Kidney (tissue), 14 donors: ENCODE measurements around the gene BCL6. TPM values are rescaled to one million over a fixed set of nuclear protein-coding genes. Genes with fewer than 3 reads are reported as not detected.
A peak's percentile ranks its signal among the peaks of the same experiment; 100 is the strongest.

ENCODE experiments used
- DNase-seq, 5 donors: peaks; one replicate each; pipeline ENCODE4 v3.0.0-alpha.2; 2013 to 2020
- FAIRE-seq: peaks from 2 replicates; lab custom pipeline; 2012; peaks lifted over from hg19 to GRCh38; lab: Jason Lieb, UNC
- H3K27ac ChIP-seq, 2 donors: one replicate each; pipeline ENCODE4 v1.7.0; 2013; ENCODE audit warnings: low read depth in 2 of 2, low read length in 2 of 2, inconsistent platforms in 1 of 2
- H3K27me3 ChIP-seq: one replicate; pipeline ENCODE4 v1.7.1; 2013; ENCODE audit warnings: low read length, inconsistent platforms; ENCODE audit not compliant: control insufficient read depth, insufficient read depth
- H3K36me3 ChIP-seq, 3 donors: one replicate each; pipeline versions ENCODE4 v1.7.0 to v1.7.1; 2013; ENCODE audit warnings: low read length in 3 of 3, control low read depth in 1 of 3, inconsistent platforms in 1 of 3; ENCODE audit not compliant: insufficient read depth in 3 of 3, control insufficient read depth in 2 of 3
- H3K4me1 ChIP-seq, 3 donors: one replicate each; pipeline versions ENCODE4 v1.7.0 to v1.7.1; 2013; ENCODE audit warnings: low read length in 3 of 3, inconsistent platforms in 1 of 3, low read depth in 1 of 3; ENCODE audit not compliant: control insufficient read depth in 2 of 3, insufficient read depth in 2 of 3
- H3K4me3 ChIP-seq, 3 donors: one replicate each; pipeline versions ENCODE4 v1.7.0 to v1.8.1; 2013; ENCODE audit warnings: low read length in 3 of 3, control low read depth in 1 of 3, inconsistent platforms in 1 of 3
- H3K9ac ChIP-seq, 3 donors: one replicate each; pipeline versions ENCODE4 v1.7.0 to v1.7.1; 2013; ENCODE audit warnings: low read length in 3 of 3, control low read depth in 1 of 3, inconsistent platforms in 1 of 3
- H3K9me3 ChIP-seq, 3 donors: one replicate each; pipeline versions ENCODE4 v1.7.0 to v1.7.1; 2013; ENCODE audit warnings: low read length in 3 of 3, control low read depth in 1 of 3, inconsistent platforms in 1 of 3; ENCODE audit not compliant: control insufficient read depth in 2 of 3, insufficient read depth in 1 of 3
- CTCF ChIP-seq: IDR thresholded peaks from 3 replicates; pipeline ENCODE4 v1.5.1; 2012; ENCODE audit warnings: mild to moderate bottlenecking, moderate library complexity, borderline replicate concordance; ENCODE audit not compliant: insufficient read depth; ENCODE audit errors: extremely low read depth
- intact Hi-C: fragments of 100-400 bp; cut with DNase I; formaldehyde crosslinking; loops from one replicate; pipeline ENCODE4 v1.11.1; 2022
- polyA plus RNA-seq: library from polyadenylated mRNA; stranded (reverse); fragments of 350-450 nt; fragmentation: Illumina TruSeq; extraction: RNeasy Lipid Tissue Mini Kit (QIAGEN cat#74804); gene quantifications from one replicate; pipeline ENCODE4 v1.2.3, GENCODE V29; 2014; ENCODE audit warnings: low read depth, low replicate concordance; ENCODE audit not compliant: insufficient read depth
- total RNA-seq: library from RNA; stranded (reverse); fragmentation: NEBNext Ultra II Directional; extraction: Animal tissue kit (Norgen Biotek cat#: 25700); gene quantifications from one replicate; pipeline ENCODE4 v1.2.1, GENCODE V29; 2021
- donor health status: control.
- donor health status: control.
- donor health status: control.
- donor health status: control.
- donor health status: control.
- donor health status: DM: yes; HTN: yes; CAD: no.
- donor health status: Normal renal cell carcinoma (clear cell type).

BCL6 gene
- total and polyA plus RNA-seq, 2 donors from 2014 or later, result 7.3 to 110 TPM

- H3K27me3 ChIP-seq, result no peaks in the 10 kb centered on the region
- FAIRE-seq, result no peak
- peaks cover 0 to 12% (median 5%) of the 10 kb centered on the region in 3 donors for H3K36me3 ChIP-seq
- intact Hi-C loops, result no loop called here
- no peak overlapping the region for H3K27ac ChIP-seq
- DNase-seq, result peak in 1 of 5 donors; percentile 45
- peaks cover 0 to 12% (median 9%) of the 10 kb centered on the region in 3 donors for H3K4me1 ChIP-seq
- H3K9ac ChIP-seq, result no peak overlapping the region
- H3K4me3 ChIP-seq, result no peak overlapping the region
- no peak for TF ChIP-seq CTCF
- H3K9me3 ChIP-seq, result no peaks in the 10 kb centered on the region
Measured at GRCh38 chr3:187736418-187736871, 8.8 kb downstream of the BCL6 start.

- H3K9me3 ChIP-seq, result no peaks in the 10 kb centered on the region
- no peak for TF ChIP-seq CTCF
- intact Hi-C loops, result no loop called here
- no peak overlapping the region for H3K4me3 ChIP-seq
- H3K27me3 ChIP-seq, result no peaks in the 10 kb centered on the region
- H3K9ac ChIP-seq, result no peak overlapping the region
- FAIRE-seq, result no peak
- peaks cover 0 to 18% (median 11%) of the 10 kb centered on the region in 3 donors for H3K36me3 ChIP-seq
- peaks cover 0 to 12% (median 9%) of the 10 kb centered on the region in 3 donors for H3K4me1 ChIP-seq
- no peak overlapping the region for H3K27ac ChIP-seq
- no peak for DNase-seq
Measured at GRCh38 chr3:187735837-187736236, 9.4 kb downstream of the BCL6 start.

GRCh38 chr3:187735383-187735782 is 9.9 kb downstream of the BCL6 start:
- no peak overlapping the region for H3K27ac ChIP-seq

More at GRCh38 chr3:187735383-187735782, 9.9 kb downstream of the BCL6 start:
- no peaks in the 10 kb centered on the region for H3K27me3 ChIP-seq
- DNase-seq (no peak), FAIRE-seq (no peak)
- TF ChIP-seq CTCF, result no peak
- intact Hi-C loops, result no loop called here
- H3K9ac ChIP-seq, result no peak overlapping the region
- peaks cover 0 to 23% (median 15%) of the 10 kb centered on the region in 3 donors for H3K36me3 ChIP-seq
- peaks cover 0 to 9% (median 6%) of the 10 kb centered on the region in 3 donors for H3K4me1 ChIP-seq
- H3K9me3 ChIP-seq, result no peaks in the 10 kb centered on the region
- no peak overlapping the region for H3K4me3 ChIP-seq
